ENCODE measurements around the gene FHOD3.

FHOD3 gene

GRCh38 chr18:36381075-36381474, 83.6 kb downstream of the FHOD3 start:
- H3K4me1 Mint-ChIP-seq: peaks cover 71% of the 10 kb centered on the region
- peaks cover under 1% of the 10 kb centered on the region for H3K27me3 Mint-ChIP-seq (ENCODE audit: low read depth, poor library complexity)
- H3K27ac Mint-ChIP-seq: no peak overlapping the region
- H3K36me3 Mint-ChIP-seq (ENCODE audit: low read depth): no peaks in the 10 kb centered on the region
- H3K9me3 Mint-ChIP-seq: no peaks in the 10 kb centered on the region
- no peak for TF ChIP-seq CTCF (IDR thresholded peaks at IDR 0.05)
- H3K4me3 Mint-ChIP-seq: peak overlapping the region; percentile 18
- no peak for DNase-seq

GRCh38 chr18:36382854-36383253, 85.3 kb downstream of the FHOD3 start:
- no peak for TF ChIP-seq CTCF (IDR thresholded peaks at IDR 0.05)
- Mint-ChIP-seq H3K4me1 (peaks cover 63% of the 10 kb centered on the region), H3K36me3 (ENCODE audit: low read depth) (no peaks in the 10 kb centered on the region), H3K9me3 (no peaks in the 10 kb centered on the region), H3K4me3 (peak overlapping the region; percentile 1), H3K27ac (peak overlapping the region; percentile 86), H3K27me3 (ENCODE audit: low read depth, poor library complexity) (peaks cover 3% of the 10 kb centered on the region)
- no peak for DNase-seq

GRCh38 chr18:36386150-36386920, 88.8 kb downstream of the FHOD3 start:
- DNase-seq: no peak
- Mint-ChIP-seq H3K27me3 (ENCODE audit: low read depth, poor library complexity) (peaks cover 3% of the 10 kb centered on the region), H3K27ac (no peak overlapping the region), H3K36me3 (ENCODE audit: low read depth) (peaks cover 5% of the 10 kb centered on the region), H3K4me3 (no peak overlapping the region), H3K9me3 (no peaks in the 10 kb centered on the region), H3K4me1 (peaks cover 44% of the 10 kb centered on the region)
- no peak for TF ChIP-seq CTCF (IDR thresholded peaks at IDR 0.05)

GRCh38 chr18:36387310-36387709, 89.8 kb downstream of the FHOD3 start:
- H3K4me1 Mint-ChIP-seq: peaks cover 44% of the 10 kb centered on the region
- no peak for TF ChIP-seq CTCF (IDR thresholded peaks at IDR 0.05)
- peaks cover 3% of the 10 kb centered on the region for H3K27me3 Mint-ChIP-seq (ENCODE audit: low read depth, poor library complexity)
- no peak overlapping the region for H3K4me3 Mint-ChIP-seq
- peaks cover 5% of the 10 kb centered on the region for H3K36me3 Mint-ChIP-seq (ENCODE audit: low read depth)
- no peak overlapping the region for H3K27ac Mint-ChIP-seq
- DNase-seq: no peak
- no peaks in the 10 kb centered on the region for H3K9me3 Mint-ChIP-seq

- Mint-ChIP-seq H3K4me3 (no peak overlapping the region), H3K9me3 (no peaks in the 10 kb centered on the region), H3K4me1 (peaks cover 38% of the 10 kb centered on the region), H3K27me3 (ENCODE audit: low read depth, poor library complexity) (peaks cover 3% of the 10 kb centered on the region), H3K36me3 (ENCODE audit: low read depth) (peaks cover 5% of the 10 kb centered on the region), H3K27ac (no peak overlapping the region)
- no peak for TF ChIP-seq CTCF (IDR thresholded peaks at IDR 0.05)
- DNase-seq: no peak
Measured at GRCh38 chr18:36388310-36388709, 90.8 kb downstream of the FHOD3 start.

- TF ChIP-seq CTCF (IDR thresholded peaks at IDR 0.05): no peak
- Mint-ChIP-seq H3K4me1 (peaks cover 37% of the 10 kb centered on the region), H3K27ac (no peak overlapping the region), H3K9me3 (peaks cover 6% of the 10 kb centered on the region), H3K36me3 (ENCODE audit: low read depth) (peaks cover 11% of the 10 kb centered on the region), H3K4me3 (no peak overlapping the region), H3K27me3 (ENCODE audit: low read depth, poor library complexity) (peaks cover 8% of the 10 kb centered on the region)
- no peak for DNase-seq
Measured at GRCh38 chr18:36389027-36389426, 91.5 kb downstream of the FHOD3 start.

Data from nephron progenitor cell (in vitro differentiated cells).